GM12801 (cell line): ENCODE measurements around the gene LMNTD1.

Experiments used
- CTCF ChIP-seq: IDR thresholded peaks from one replicate; pipeline ENCODE4 v1.5.1; 2011; ENCODE audit warnings: control low read depth; ENCODE audit not compliant: insufficient read length; ENCODE audit errors: extremely low read depth

The LMNTD1 gene

GRCh38 chr12:25553098-25553497, at the start of gene LMNTD1:
Gene LMNTD1 (minus strand): TSS chr12:25553283. CDS start chr12:25552959, 324 bp downstream.
- no peak for TF ChIP-seq CTCF

- no peak for TF ChIP-seq CTCF
Observed at GRCh38 chr12:25598956-25599355, 45.9 kb upstream of the LMNTD1 start.

- TF ChIP-seq CTCF = no peak
Observed at GRCh38 chr12:25594376-25594775, 41.3 kb upstream of the LMNTD1 start.

GRCh38 chr12:25592725-25593495, 39.8 kb upstream of the LMNTD1 start:
- no peak for TF ChIP-seq CTCF

- TF ChIP-seq CTCF = no peak
Observed at GRCh38 chr12:25591144-25591543, 38.1 kb upstream of the LMNTD1 start.

GRCh38 chr12:25590011-25590721, 37.1 kb upstream of the LMNTD1 start:
- no peak for TF ChIP-seq CTCF

GRCh38 chr12:25587346-25587745, 34.3 kb upstream of the LMNTD1 start:
- no peak for TF ChIP-seq CTCF
